ENCODE measurements around the gene SPCS1. TPM values are rescaled to one million over a fixed set of nuclear protein-coding genes. Genes with fewer than 3 reads are reported as not detected.

SPCS1 gene
- polyA plus RNA-seq (2012; rRNA removed) = 191 and 198 TPM in 2 replicates
- polyA plus RNA-seq (2012; cell fraction: cytosol; rRNA removed) = 226 and 248 TPM in 2 replicates
- 34.2 and 53.4 TPM in 2 replicates for polyA plus RNA-seq (2012; cell fraction: nucleus; rRNA removed)

- DNase-seq = peak; percentile 96
- ChIA-PET CTCF (interaction anchor here (1.0 to 2.1 kb wide), 5 partner anchors 10 to 278 kb away, joined by 3 to 6 read pairs (median 3); no protein-coding TSS in a partner anchor), POLR2A (interaction anchor here (0.6 kb wide), 1 partner anchor 179 kb away, joined by 3 read pairs; no protein-coding TSS in a partner anchor)
- H4K20me1 ChIP-seq (ENCODE audit: insufficient read depth) = no peaks in the 10 kb centered on the region
- 3% methylated on average over 19 of the region's 94 CpGs for WGBS (ENCODE audit: low lambda C conversion rate)
- H3K4me3 ChIP-seq (ENCODE audit: low read depth in 2 of 2, low read length in 1 of 2) = peak within 1 kb of the TSS; percentile 79 to 84
- H3K36me3 ChIP-seq (replicated peaks in 1 of 2; ENCODE audit: control insufficient read depth in 1 of 2, insufficient read depth in 2 of 2, low read length in 1 of 2) = peaks cover 12 to 27% of the 10 kb centered on the region in 2 experiments
- H3K9ac ChIP-seq = peak within 1 kb of the TSS; percentile 85
- H3K27ac ChIP-seq (ENCODE audit: low read depth in 2 of 2, low read length in 1 of 2) = peak within 1 kb of the TSS; percentile 80 to 90
- H3K9me3 ChIP-seq = no peaks in the 10 kb centered on the region
- H3K4me2 ChIP-seq = peak within 1 kb of the TSS; percentile 91
- H2AFZ ChIP-seq (ENCODE audit: low read depth) = peak within 1 kb of the TSS; percentile 95
- no peaks in the 10 kb centered on the region for H3K9me2 ChIP-seq
- peaks cover 7% of the 10 kb centered on the region for H3F3A ChIP-seq (replicated peaks; ENCODE audit: insufficient read depth)
- peaks cover 73% of the 10 kb centered on the region for H3K79me2 ChIP-seq (ENCODE audit: insufficient read depth)
- H3K27me3 ChIP-seq (ENCODE audit: insufficient read depth) = no peaks in the 10 kb centered on the region
- peaks cover 9 to 18% of the 10 kb centered on the region in 2 experiments for H3K4me1 ChIP-seq (ENCODE audit: control insufficient read depth in 1 of 2, insufficient read depth in 2 of 2, low read depth in 1 of 2, low read length in 1 of 2)
- TF ChIP-seq CTCF (IDR thresholded peaks at IDR 0.05) (no peak), EP300 (IDR thresholded peaks at IDR 0.05; ENCODE audit: borderline replicate concordance in 1 of 2, low read depth in 1 of 2, low read length in 1 of 2) (no peak), RFX5 (IDR thresholded peaks at IDR 0.05; ENCODE audit: low read length) (no peak), FOXJ3 (CRISPR knock-in tag; IDR thresholded peaks at IDR 0.05) (no peak), RXRA (IDR thresholded peaks at IDR 0.05; ENCODE audit: borderline replicate concordance, low read depth) (no peak), JUND (IDR thresholded peaks at IDR 0.05) (no peak), RAD21 (IDR thresholded peaks at IDR 0.05; ENCODE audit: low read length) (no peak), MXI1 (IDR thresholded peaks at IDR 0.05; ENCODE audit: low read depth, low read length) (peak; percentile 89; the same call in 1 of the 2 replicates), REST (IDR thresholded peaks at IDR 0.05; ENCODE audit: low read depth, low read length) (no peak), POLR2AphosphoS5 (IDR thresholded peaks at IDR 0.05; ENCODE audit: low read depth, low read length) (peak; percentile 79), GATA2 (CRISPR knock-in tag; IDR thresholded peaks at IDR 0.05) (no peak), ZBTB33 (IDR thresholded peaks at IDR 0.05; ENCODE audit: borderline replicate concordance, low read depth) (0 out of 2 replicates have a peak, but pooled peaks have one; percentile 27), USF2 (IDR thresholded peaks at IDR 0.05; ENCODE audit: borderline replicate concordance, low read depth, low read length) (no peak), FOXM1 (IDR thresholded peaks at IDR 0.05; ENCODE audit: low read depth) (no peak; the same call in 1 of the 2 replicates), TAF1 (IDR thresholded peaks at IDR 0.05; ENCODE audit: borderline replicate concordance, low read depth, low read length) (peak; percentile 52), TCF12 (IDR thresholded peaks at IDR 0.05) (peak; percentile 3; the same call in 1 of the 2 replicates)
- TF ChIP-seq, protein P1, sequence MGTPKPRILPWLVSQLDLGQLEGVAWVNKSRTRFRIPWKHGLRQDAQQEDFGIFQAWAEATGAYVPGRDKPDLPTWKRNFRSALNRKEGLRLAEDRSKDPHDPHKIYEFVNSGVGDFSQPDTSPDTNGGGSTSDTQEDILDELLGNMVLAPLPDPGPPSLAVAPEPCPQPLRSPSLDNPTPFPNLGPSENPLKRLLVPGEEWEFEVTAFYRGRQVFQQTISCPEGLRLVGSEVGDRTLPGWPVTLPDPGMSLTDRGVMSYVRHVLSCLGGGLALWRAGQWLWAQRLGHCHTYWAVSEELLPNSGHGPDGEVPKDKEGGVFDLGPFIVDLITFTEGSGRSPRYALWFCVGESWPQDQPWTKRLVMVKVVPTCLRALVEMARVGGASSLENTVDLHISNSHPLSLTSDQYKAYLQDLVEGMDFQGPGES (IDR thresholded peaks at IDR 0.05; ENCODE audit: low read depth, low read length) = no peak
- TF ChIP-seq, protein P2, sequence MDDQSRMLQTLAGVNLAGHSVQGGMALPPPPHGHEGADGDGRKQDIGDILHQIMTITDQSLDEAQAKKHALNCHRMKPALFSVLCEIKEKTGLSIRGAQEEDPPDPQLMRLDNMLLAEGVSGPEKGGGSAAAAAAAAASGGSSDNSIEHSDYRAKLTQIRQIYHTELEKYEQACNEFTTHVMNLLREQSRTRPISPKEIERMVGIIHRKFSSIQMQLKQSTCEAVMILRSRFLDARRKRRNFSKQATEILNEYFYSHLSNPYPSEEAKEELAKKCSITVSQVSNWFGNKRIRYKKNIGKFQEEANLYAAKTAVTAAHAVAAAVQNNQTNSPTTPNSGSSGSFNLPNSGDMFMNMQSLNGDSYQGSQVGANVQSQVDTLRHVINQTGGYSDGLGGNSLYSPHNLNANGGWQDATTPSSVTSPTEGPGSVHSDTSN (IDR thresholded peaks at IDR 0.05) = no peak; the same call in 1 of the 2 replicates
- TF ChIP-seq, protein P3, sequence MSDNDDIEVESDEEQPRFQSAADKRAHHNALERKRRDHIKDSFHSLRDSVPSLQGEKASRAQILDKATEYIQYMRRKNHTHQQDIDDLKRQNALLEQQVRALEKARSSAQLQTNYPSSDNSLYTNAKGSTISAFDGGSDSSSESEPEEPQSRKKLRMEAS (IDR thresholded peaks at IDR 0.05; ENCODE audit: low read depth) = peak; percentile 67; the same call in 1 of the 2 replicates
These were observed at the start of gene SPCS1, which contains the start of gene GLT8D1 for GRCh38 chr3:52705688-52706686. TSS of gene SPCS1 (plus strand) at chr3:52706106. CDS start at chr3:52706247, 141 bp downstream. TSS of gene GLT8D1 (minus strand) at chr3:52705791. CDS start at chr3:52700460, 5,331 bp downstream.
